ENCODE results near the gene ANKFY1. TPM values are rescaled to one million over a fixed set of nuclear protein-coding genes. Genes with fewer than 3 reads are reported as not detected.

The ANKFY1 gene
- total and polyA plus RNA-seq, 2 donors (not counting 3 experiments of a cell fraction or from before 2014, with no cell fraction given), result 30.6 to 51.1 TPM

- ChIA-PET CTCF (no interaction called here), POLR2A (no interaction called here)
- H3K9me3 ChIP-seq (replicated peaks; ENCODE audit: control insufficient read depth, insufficient read depth, low read length), result no peaks in the 10 kb centered on the region
- intact Hi-C loops (cut with micrococcal nuclease) (no loop called here), dilution Hi-C loops (cut with MboI; ENCODE audit: extremely low pct_ligation_motif_present, low sequenced_read_pairs) (no loop called here)
- TF ChIP-seq POLR2A (IDR thresholded peaks at IDR 0.05; ENCODE audit: low read depth, low read length), result no peak
- no peak for TF ChIP-seq GATA2 (IDR thresholded peaks at IDR 0.05; ENCODE audit: insufficient read depth, insufficient read length, low read depth, low read length)
- no peak for TF ChIP-seq MAX (IDR thresholded peaks at IDR 0.05; ENCODE audit: insufficient read depth, insufficient read length)
- TF ChIP-seq EZH2 (IDR thresholded peaks at IDR 0.05; ENCODE audit: borderline replicate concordance, low read depth, low read length, severe bottlenecking), result no peak
- TF ChIP-seq MYC (IDR thresholded peaks at IDR 0.05; ENCODE audit: low read depth, low read length), result no peak
- FAIRE-seq, result no peak
- no peaks in the 10 kb centered on the region for H3K79me2 ChIP-seq (ENCODE audit: control insufficient read depth, insufficient read depth, low read length)
- no peak overlapping the region for H3K27ac ChIP-seq (ENCODE audit: insufficient read depth, low read depth, low read length)
- H2AFZ ChIP-seq (ENCODE audit: low read depth, low read length), result no peak overlapping the region
- no peak overlapping the region for H3K9ac ChIP-seq (replicated peaks; ENCODE audit: extremely low read depth, insufficient read depth, low read length)
- DNase-seq (ENCODE audit: low read depth, low spot score), result no peak
- H3K9me1 ChIP-seq (replicated peaks; ENCODE audit: control insufficient read depth, extremely low read depth, insufficient read depth, low read length), result no peaks in the 10 kb centered on the region
- H3K4me2 ChIP-seq (ENCODE audit: insufficient read depth, low read length), result no peak overlapping the region
- no peaks in the 10 kb centered on the region for H3K27me3 ChIP-seq (ENCODE audit: control insufficient read depth in 2 of 2, insufficient read depth in 2 of 2, low read length in 2 of 2)
- no peaks in the 10 kb centered on the region for H3K4me1 ChIP-seq (ENCODE audit: control insufficient read depth, extremely low read depth, insufficient read depth, low read length)
- peaks cover under 1 to 6% of the 10 kb centered on the region in 2 experiments for H3K36me3 ChIP-seq (ENCODE audit: control insufficient read depth in 2 of 2, extremely low read depth in 1 of 2, insufficient read depth in 2 of 2, low read length in 2 of 2)
- no peaks in the 10 kb centered on the region for H4K20me1 ChIP-seq (replicated peaks; ENCODE audit: control insufficient read depth, extremely low read depth, insufficient read depth, low read length)
- no peak overlapping the region for H3K4me3 ChIP-seq (replicated peaks in 1 of 3; ENCODE audit: insufficient read depth in 1 of 3, low read depth in 1 of 3, low read length in 3 of 3)
- no TSS peak for BruUV-seq (replicated peaks)
These were observed 42.6 kb downstream of the ANKFY1 start for GRCh38 chr17:4221163-4221562.

- no peaks in the 10 kb centered on the region for H3K9me3 ChIP-seq (replicated peaks; ENCODE audit: control insufficient read depth, insufficient read depth, low read length)
- H4K20me1 ChIP-seq (replicated peaks; ENCODE audit: control insufficient read depth, extremely low read depth, insufficient read depth, low read length), result no peaks in the 10 kb centered on the region
- no peak overlapping the region for H2AFZ ChIP-seq (ENCODE audit: low read depth, low read length)
- no peaks in the 10 kb centered on the region for H3K27me3 ChIP-seq (ENCODE audit: control insufficient read depth in 2 of 2, insufficient read depth in 2 of 2, low read length in 2 of 2)
- no peaks in the 10 kb centered on the region for H3K9me1 ChIP-seq (replicated peaks; ENCODE audit: control insufficient read depth, extremely low read depth, insufficient read depth, low read length)
- ChIA-PET CTCF (interaction anchor here (1.1 kb wide), 1 partner anchor 192 kb away, joined by 3 read pairs; no protein-coding TSS in a partner anchor), POLR2A (no interaction called here)
- no TSS peak for BruUV-seq (replicated peaks)
- TF ChIP-seq CTCF (IDR thresholded peaks at IDR 0.05; ENCODE audit: extremely low read depth in 1 of 2, insufficient read depth in 1 of 2, low read depth in 1 of 2, low read length in 2 of 2) (no peak), EZH2 (IDR thresholded peaks at IDR 0.05; ENCODE audit: borderline replicate concordance, low read depth, low read length, severe bottlenecking) (no peak), POLR2AphosphoS5 (IDR thresholded peaks at IDR 0.05; ENCODE audit: insufficient read depth, low read depth, low read length) (no peak), JUN (IDR thresholded peaks at IDR 0.05; ENCODE audit: borderline replicate concordance, insufficient read depth, insufficient read length, low read depth) (no peak), MYC (IDR thresholded peaks at IDR 0.05; ENCODE audit: low read depth, low read length) (no peak), FOS (IDR thresholded peaks at IDR 0.05; ENCODE audit: borderline replicate concordance, insufficient read depth, low read length) (no peak), GATA2 (IDR thresholded peaks at IDR 0.05; ENCODE audit: insufficient read depth, insufficient read length, low read depth, low read length) (no peak), MAX (IDR thresholded peaks at IDR 0.05; ENCODE audit: insufficient read depth, insufficient read length) (no peak), POLR2A (IDR thresholded peaks at IDR 0.05; ENCODE audit: low read depth, low read length) (no peak)
- FAIRE-seq (no peak), DNase-seq (ENCODE audit: low read depth, low spot score) (no peak)
- H3K36me3 ChIP-seq (ENCODE audit: control insufficient read depth in 2 of 2, extremely low read depth in 1 of 2, insufficient read depth in 2 of 2, low read length in 2 of 2), result peaks cover 3 to 6% of the 10 kb centered on the region in 2 experiments
- no peak overlapping the region for H3K4me3 ChIP-seq (replicated peaks in 1 of 3; ENCODE audit: insufficient read depth in 1 of 3, low read depth in 1 of 3, low read length in 3 of 3)
- H3K27ac ChIP-seq (ENCODE audit: insufficient read depth, low read depth, low read length), result no peak overlapping the region
- dilution Hi-C loops (cut with MboI; ENCODE audit: extremely low pct_ligation_motif_present, low sequenced_read_pairs) (no loop called here), intact Hi-C loops (cut with micrococcal nuclease) (no loop called here)
- H3K79me2 ChIP-seq (ENCODE audit: control insufficient read depth, insufficient read depth, low read length), result no peaks in the 10 kb centered on the region
- H3K4me2 ChIP-seq (ENCODE audit: insufficient read depth, low read length), result no peak overlapping the region
- H3K4me1 ChIP-seq (ENCODE audit: control insufficient read depth, extremely low read depth, insufficient read depth, low read length), result no peaks in the 10 kb centered on the region
- no peak overlapping the region for H3K9ac ChIP-seq (replicated peaks; ENCODE audit: extremely low read depth, insufficient read depth, low read length)
These were observed 43.1 kb downstream of the ANKFY1 start for GRCh38 chr17:4220655-4221054.

Measured in endothelial cell of umbilical vein (primary cell).